HG03025 (cell line): ENCODE data around the gene PDX1.

Experiments
- ATAC-seq: cut with Tn5 transposase; IDR thresholded peaks from one replicate; pipeline ENCODE4 v1.9.1; 2021; ENCODE audit warnings: mild to moderate bottlenecking, moderate library complexity; ENCODE audit not compliant: unreplicated experiment, low FRiP score

Gene PDX1

DNA sequence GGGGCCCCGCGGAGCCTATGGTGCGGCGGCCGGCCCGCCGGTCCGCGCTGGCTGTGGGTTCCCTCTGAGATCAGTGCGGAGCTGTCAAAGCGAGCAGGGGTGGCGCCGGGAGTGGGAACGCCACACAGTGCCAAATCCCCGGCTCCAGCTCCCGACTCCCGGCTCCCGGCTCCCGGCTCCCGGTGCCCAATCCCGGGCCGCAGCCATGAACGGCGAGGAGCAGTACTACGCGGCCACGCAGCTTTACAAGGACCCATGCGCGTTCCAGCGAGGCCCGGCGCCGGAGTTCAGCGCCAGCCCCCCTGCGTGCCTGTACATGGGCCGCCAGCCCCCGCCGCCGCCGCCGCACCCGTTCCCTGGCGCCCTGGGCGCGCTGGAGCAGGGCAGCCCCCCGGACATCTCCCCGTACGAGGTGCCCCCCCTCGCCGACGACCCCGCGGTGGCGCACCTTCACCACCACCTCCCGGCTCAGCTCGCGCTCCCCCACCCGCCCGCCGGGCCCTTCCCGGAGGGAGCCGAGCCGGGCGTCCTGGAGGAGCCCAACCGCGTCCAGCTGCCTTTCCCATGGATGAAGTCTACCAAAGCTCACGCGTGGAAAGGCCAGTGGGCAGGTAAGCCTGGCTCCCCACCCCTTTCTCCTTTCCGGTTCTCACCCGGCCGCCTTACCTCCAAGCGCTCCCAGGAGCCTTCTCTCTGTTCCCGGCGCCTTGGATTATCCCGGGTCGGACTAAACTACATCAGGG, at the start of gene PDX1:
Gene PDX1, plus strand, starts transcription at position 67 of the 743 bp plus-strand sequence. Its CDS starts 139 bp downstream, at position 206.
- ATAC-seq: no peak

GRCh38 chr13:27878274-27878673, 41.5 kb upstream of the PDX1 start:
- ATAC-seq: no peak

DNA sequence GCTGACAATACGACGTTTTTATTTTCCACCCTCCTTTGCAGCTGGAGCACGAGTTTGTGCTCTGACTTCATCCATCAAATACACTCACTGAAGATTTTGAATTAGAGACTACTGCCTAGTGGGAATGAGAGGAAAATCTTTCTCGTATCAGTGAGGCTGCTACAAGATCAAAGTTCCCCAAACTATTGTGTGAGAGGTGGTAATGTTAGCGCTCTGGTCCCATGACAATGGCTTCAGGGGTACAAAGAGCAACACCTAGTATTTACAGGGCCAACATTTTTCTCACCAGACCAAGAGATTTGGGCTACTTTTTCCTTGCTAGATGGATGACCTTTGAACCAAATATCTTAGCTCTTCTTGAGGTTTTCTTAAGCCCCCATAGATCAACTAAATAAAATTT, 30.3 kb upstream of the PDX1 start:
- no peak for ATAC-seq

DNA sequence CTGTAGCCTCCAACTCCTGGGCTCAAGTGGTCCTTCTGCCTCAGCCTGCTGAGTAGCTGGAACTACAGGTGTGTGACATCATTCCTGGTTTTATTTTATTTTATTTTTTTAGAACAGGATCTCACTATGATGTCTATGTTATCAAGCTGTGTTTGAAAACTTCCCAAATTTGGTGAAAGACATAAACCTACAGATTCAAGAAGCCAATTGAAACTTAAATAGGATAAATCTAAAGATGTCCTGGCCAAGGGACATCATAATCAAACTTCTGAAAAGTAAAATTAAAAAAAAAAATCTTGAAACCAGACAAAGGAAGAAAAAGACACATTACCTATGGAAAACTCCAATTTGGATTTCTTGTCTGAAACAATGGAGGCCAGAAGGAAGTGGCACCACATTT, 23.1 kb upstream of the PDX1 start:
- ATAC-seq: no peak

- no peak for ATAC-seq
Measured at GRCh38 chr13:27904719-27905118, 15.1 kb upstream of the PDX1 start.

DNA sequence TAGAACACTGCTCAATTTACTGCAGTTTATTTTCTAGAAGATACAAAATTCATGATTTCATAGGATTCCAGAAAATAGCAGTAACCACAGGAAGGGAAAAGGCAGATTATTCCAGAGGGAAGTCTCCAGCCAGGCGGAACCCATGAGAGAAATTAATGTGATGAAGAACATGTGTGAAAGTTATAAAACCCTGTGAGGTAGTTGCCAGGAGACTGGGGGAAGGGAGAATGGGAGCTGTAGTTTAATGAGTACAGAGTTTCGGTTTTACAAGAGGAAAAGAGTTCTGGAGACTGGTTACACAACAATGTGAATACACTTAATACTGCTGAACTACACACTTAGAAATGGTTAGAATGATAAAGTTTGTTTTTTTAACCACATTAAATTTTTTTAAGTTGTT, 14.2 kb upstream of the PDX1 start:
- no peak for ATAC-seq

DNA sequence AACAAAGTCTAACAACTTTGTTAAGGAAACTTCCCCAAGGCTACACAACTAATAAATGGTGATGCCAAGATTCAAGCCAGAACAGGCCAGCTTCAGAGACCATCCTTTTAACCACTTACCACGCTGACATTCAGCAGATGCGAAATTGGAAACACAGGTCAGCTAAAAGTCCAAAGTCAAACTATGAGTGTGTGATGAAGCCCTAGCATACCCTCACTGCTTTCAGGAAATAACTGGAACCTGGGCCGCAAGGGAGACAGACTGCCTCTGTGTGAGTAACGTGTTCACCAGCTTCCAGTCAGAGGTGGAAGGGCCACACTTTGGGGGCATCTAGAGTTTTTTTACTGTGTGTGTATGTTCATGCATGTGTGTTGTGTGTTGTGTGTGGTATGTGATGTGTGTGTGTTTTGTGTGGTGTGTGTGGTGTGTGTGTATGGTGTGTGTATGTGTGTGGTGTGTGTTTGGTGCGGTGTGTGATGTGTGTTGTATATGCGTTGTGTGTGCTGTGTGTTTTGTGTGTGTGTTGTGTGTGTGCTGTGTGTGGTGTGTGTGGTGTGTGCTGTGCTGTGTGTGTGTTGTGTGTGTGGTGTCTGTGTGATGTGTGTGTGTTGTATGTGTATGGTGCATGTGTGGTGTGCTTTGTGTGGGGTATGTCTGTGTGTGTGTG, 12.5 kb upstream of the PDX1 start:
- no peak for ATAC-seq

- ATAC-seq: no peak
Measured at GRCh38 chr13:27909378-27909777, 10.4 kb upstream of the PDX1 start.

DNA sequence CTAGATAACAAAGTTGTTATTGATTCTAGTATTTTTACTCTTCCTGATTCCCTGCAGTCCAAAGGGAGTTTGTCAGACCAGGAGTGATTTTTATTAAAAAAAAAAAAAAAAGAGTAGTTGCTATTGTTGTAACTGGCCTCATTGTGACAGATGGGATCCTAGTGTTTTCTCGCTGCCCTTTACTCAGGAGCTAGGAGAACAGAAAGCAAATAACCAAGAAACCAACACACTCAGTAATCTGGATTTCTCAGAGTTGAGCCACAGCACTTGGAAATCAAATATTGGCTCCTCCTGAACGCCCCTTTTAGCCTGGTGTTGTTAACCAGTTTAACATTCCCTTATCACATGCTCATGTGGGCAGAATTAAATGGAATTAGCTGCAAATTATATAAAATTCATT, 8.3 kb upstream of the PDX1 start:
- ATAC-seq: no peak

DNA sequence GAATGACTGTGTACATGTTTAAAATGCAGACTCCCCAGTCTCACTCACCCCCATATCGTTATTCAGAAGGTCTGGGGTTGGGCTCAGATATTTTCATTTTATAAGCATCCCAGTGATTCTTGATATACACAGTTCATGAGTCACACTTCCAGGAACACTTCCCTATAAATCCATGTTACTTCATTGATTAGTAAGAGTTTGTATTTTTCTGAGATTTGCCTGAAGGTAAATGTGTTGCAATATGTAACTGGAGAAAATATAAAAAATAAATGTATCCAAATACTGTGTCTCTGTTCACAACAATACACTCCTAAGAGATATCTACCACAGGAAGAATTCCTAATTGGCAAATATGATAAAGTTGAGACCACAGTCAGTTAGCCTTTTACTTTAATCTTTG, 6.6 kb upstream of the PDX1 start:
- no peak for ATAC-seq

DNA sequence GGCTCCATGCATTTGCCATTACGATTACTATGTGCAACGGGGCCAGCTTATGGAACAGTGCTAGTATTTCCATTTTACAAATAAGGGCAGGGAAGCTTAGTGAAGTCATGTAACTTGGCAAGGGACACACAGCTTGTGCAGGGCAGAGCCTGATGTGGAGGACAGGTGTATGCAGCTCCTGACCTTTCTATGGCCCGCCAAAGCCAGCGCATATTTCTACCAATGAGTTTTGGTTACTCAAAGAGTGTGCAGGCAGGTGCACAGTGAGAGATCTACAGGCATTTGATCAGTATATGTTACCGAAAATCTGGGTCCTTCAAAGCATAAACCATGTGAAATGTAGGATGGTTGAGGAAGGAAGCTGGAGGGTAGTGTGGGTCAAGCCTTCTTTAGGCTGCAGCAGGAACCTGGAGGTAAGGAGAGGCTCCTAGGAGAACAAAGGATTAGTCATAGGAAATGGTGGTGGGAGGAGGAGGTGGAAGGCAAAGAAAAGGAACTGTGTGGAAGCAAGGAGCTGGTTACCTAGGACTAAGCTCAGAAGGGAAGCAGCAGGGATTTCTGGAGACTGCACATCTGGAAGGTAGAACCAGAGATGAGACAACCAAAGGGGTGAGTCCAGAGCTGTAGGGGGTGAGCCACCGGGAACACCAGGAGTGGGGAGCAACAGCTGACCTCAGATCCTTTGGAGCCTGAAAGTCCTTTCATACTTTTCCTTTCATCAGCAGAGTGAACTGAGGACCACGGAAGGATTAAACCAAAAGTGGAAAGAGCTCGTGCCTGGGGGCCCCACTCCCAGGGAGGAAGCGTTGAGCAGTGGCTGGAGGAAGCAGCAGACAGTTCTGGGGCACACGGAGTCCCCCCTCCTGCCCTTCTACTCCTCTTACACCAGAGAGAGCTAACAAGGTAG, 4.2 kb upstream of the PDX1 start:
- no peak for ATAC-seq

DNA sequence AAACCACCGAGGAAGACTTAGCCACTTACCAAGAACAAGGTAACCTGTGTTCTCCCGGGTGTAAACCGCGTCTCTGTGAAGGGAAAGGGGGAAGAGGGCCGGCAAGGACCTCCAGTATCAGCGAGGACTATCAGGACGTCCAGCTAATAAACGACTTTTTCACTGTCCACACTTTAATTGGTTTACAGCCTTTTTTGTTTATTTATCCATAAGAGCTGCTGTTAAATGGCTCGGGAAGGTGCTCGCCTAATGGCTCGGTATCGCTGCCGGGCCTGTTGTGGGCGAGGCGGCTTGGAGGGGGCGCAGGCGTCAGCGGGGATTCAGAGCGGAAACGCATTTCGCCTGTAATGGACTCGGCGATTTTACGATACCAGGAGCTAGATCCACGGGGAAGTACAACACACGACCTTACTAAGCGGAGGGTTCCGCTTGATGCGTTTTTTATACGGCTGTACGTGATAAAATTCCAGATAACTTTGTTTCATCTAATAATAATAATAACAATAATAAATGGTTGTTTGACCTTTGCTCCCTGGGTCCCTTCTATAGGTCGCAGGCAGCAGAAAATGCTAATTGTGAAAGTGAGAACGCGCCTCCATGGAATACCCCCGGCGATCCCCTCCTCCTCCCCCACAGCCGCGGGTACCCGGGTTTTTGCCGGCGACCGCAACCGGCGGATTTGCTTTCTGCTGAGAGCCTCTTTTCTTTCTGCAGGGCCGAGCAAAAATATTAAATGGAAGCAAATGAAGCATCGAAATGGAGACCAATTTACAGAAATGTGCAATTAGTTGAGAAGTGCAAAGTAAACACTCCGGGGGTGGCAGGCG, 2.5 kb upstream of the PDX1 start:
- ATAC-seq: no peak

DNA sequence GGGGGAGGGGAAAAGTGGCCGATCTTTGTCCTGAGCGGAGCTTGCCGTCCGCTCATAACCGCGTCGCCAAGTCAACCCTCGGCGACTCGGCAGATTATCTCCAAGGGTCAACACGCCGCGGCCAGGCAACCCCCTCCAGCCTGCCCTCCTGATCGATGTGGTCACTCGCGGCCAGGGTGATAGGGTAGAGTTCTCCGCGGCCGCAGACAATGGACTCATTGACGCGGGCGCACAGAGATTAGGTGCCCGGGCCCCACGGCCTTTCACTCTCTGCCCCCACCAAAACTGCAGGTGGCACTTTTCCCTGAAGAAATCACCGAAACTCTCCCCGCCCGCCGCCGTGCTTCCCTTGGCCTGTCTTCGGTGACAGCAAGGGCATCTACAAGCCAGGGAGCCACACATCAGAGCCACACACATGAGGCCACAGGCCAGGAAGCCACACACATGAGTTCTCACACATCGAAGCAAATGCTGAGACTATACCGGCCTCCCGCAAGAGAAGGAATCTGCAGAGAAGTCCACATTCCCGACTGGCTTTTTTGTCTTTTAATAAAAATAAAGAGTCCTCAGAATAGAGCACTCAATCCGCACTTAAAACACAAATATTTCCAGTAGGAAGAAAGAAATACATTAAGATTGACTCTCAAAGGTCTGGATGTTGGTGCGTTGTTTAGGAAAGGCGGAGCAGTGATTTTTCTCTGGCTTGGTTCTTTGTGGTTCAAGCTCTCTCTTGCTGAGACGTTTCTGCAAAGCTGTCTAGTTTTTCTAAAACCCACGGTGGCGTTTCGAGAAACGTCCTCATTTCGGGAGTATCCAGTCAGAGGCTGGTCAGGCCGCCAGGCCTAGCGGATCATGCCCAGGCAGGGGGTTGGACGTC, 1.5 kb upstream of the PDX1 start:
- no peak for ATAC-seq

DNA sequence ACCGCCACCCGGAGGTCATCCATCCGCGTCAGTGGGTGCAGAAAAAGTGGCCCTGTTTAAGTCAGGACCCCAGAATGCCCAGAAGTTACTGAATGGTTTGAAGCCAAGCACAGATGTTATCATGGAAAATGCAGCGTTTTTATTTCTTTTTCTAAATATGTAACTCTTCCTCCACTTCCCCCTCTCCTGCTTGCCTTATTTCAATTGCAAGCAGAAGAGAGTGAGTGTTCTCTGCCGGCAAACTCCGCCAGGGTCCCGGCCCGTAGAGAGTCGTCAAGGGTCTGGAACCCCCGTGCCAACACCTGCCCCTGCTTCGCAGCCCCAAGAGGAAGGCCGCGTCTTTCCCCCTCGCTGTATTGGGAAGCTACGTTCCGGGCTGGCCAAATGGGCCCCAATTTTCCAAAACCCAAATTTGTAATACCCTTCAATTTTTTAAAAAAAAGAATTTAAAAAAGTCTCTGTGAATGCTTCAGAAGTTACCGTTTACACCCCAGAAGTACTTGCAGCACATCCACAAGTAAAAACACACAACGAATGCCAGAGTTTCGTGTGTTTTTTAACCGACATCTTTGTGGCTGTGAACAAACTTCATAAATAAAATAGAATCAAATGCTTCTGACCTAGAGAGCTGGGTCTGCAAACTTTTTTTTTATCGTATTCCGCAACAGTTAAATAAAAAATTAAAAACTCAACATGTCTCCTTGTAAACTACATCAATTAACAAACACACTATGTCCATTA, 712 bp upstream of the PDX1 start:
- no peak for ATAC-seq

- no peak for ATAC-seq
Measured at GRCh38 chr13:27919659-27919933, 204 bp upstream of the PDX1 start.

GRCh38 chr13:27920677-27921420, 1.0 kb downstream of the PDX1 start:
- no peak for ATAC-seq

DNA sequence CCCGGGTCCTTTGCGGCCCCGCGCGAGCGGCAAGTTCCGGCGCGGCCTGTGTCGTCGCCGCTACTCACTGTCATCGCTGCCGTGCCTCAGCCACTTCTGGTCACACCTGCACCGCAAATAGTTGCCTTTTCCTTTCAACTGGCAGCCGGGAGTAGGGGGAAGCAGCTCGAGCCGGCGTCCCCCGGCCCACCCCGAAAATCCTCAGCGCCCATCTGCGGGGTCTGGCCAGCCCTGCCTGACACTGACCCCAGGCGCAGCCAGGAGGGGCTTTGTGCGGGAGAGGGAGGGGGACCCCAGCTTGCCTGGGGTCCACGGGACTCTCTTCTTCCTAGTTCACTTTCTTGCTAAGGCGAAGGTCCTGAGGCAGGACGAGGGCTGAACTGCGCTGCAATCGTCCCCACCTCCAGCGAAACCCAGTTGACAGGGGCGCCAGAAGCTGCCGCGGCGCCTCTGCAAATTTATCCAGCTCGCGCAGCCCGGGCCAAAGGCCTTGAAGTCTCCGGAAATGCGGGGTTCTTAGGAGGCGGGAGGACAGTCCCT, 1.7 kb downstream of the PDX1 start:
- no peak for ATAC-seq
